Activated B cell treated with CpG ODN at 0.5 μM for 24 hours (primary cell): Measurements from ENCODE around the gene COQ10B. TPM values are rescaled to one million over a fixed set of nuclear protein-coding genes. Genes with fewer than 3 reads are reported as not detected.
A peak's percentile ranks its signal among the peaks of the same experiment; 100 is the strongest.

Experiments used
- ATAC-seq: fragments of 200-7000 bp; cut with Tn5 transposase; one replicate; pipeline ENCODE4 v1.10.0; 2021; ENCODE audit warnings: low read depth, mild to moderate bottlenecking, moderate library complexity
- CTCF ChIA-PET: fragments of 350-600 bp; sonication (Branson Sonifier 250); formaldehyde crosslinking; loops from one replicate; lab custom pipeline; 2021; ENCODE audit warnings: antibody characterized with exemption; lab: Charles Lee
- POLR2A ChIA-PET: fragments of 350-600 bp; sonication (Branson Sonifier 250); formaldehyde crosslinking; loops from one replicate; lab custom pipeline; 2021; ENCODE audit warnings: antibody characterized with exemption; lab: Charles Lee
- DNase-seq: peaks from one replicate; pipeline ENCODE4 v3.0.0; 2022
- H3K27ac Mint-ChIP-seq: one replicate; pipeline ENCODE4 v1.8.0; 2020; ENCODE audit warnings: mixed read lengths
- H3K27me3 Mint-ChIP-seq: one replicate; pipeline ENCODE4 v1.8.0; 2021; ENCODE audit warnings: mixed read lengths
- H3K36me3 Mint-ChIP-seq: one replicate; pipeline ENCODE4 v1.8.0; 2021; ENCODE audit warnings: low read depth, mixed read lengths
- H3K4me1 Mint-ChIP-seq: one replicate; pipeline ENCODE4 v1.8.0; 2021; ENCODE audit warnings: mixed read lengths
- H3K4me3 Mint-ChIP-seq: one replicate; pipeline ENCODE4 v1.8.0; 2020; ENCODE audit warnings: mild to moderate bottlenecking, mixed read lengths
- H3K9me3 Mint-ChIP-seq: one replicate; pipeline ENCODE4 v1.8.0; 2020; ENCODE audit warnings: mixed read lengths
- CTCF ChIP-seq: fragments of 200-600 bp; IDR thresholded peaks from one replicate; pipeline ENCODE4 v1.8.0; 2022; ENCODE audit warnings: antibody characterized with exemption, mild to moderate bottlenecking
- intact Hi-C: fragments of 100-400 bp; cut with micrococcal nuclease; formaldehyde crosslinking; loops from one replicate; pipeline ENCODE4 v1.15.1; 2024
- total RNA-seq: library from RNA; stranded (reverse); gene quantifications from 2 replicates; pipeline ENCODE4 v1.2.3, GENCODE V29; 2022

The COQ10B gene
- total RNA-seq, 1 donor from 2014 or later = 27.5 TPM

GRCh38 chr2:197502685-197503084, 49.3 kb downstream of the COQ10B start:
- H3K9me3 Mint-ChIP-seq = no peaks in the 10 kb centered on the region
- no peaks in the 10 kb centered on the region for H3K27me3 Mint-ChIP-seq
- CTCF ChIA-PET = no interaction called here

GRCh38 chr2:197504000-197504399, 50.6 kb downstream of the COQ10B start:
- ChIA-PET POLR2A (interaction anchor here (0.7 to 7.5 kb wide), 3 partner anchors 11 to 519 kb away, joined by 3 to 173 read pairs (median 5); partner anchors contain the start of genes COQ10B and MOB4), CTCF (no interaction called here)
- Mint-ChIP-seq H3K27me3 (no peaks in the 10 kb centered on the region), H3K9me3 (no peaks in the 10 kb centered on the region), H3K27ac (no peak overlapping the region), H3K36me3 (peaks cover 51% of the 10 kb centered on the region), H3K4me1 (peaks cover 24% of the 10 kb centered on the region), H3K4me3 (no peak overlapping the region)
- intact Hi-C loops = loop anchor here (5.0 to 10.0 kb wide), 2 partner anchors 577 to 709 kb away; partner anchors contain the start of genes GTF3C3 and PGAP1
- TF ChIP-seq CTCF = no peak
- DNase-seq = no peak
- ATAC-seq = no peak

More at GRCh38 chr2:197502685-197503084, 49.3 kb downstream of the COQ10B start:
- POLR2A ChIA-PET = interaction anchor here (7.5 kb wide), 1 partner anchor 12 kb away, joined by 173 read pairs; the partner anchor contains the start of gene MOB4
- DNase-seq (no peak), ATAC-seq (no peak)
- H3K36me3 Mint-ChIP-seq = peaks cover 58% of the 10 kb centered on the region
- peak overlapping the region; percentile 97 for H3K4me3 Mint-ChIP-seq
- intact Hi-C loops = loop anchor here (5.0 to 10.0 kb wide), 2 partner anchors 575 to 708 kb away; partner anchors contain the start of genes GTF3C3 and PGAP1
- H3K4me1 Mint-ChIP-seq = peaks cover 37% of the 10 kb centered on the region
- H3K27ac Mint-ChIP-seq = peak overlapping the region; percentile 94
- TF ChIP-seq CTCF = no peak

- CTCF ChIA-PET = no interaction called here
- Mint-ChIP-seq H3K4me1 (peaks cover 23% of the 10 kb centered on the region), H3K36me3 (peaks cover 48% of the 10 kb centered on the region), H3K27ac (no peak overlapping the region), H3K27me3 (no peaks in the 10 kb centered on the region), H3K4me3 (no peak overlapping the region), H3K9me3 (no peaks in the 10 kb centered on the region)
- intact Hi-C loops = loop anchor here (5.0 to 10.0 kb wide), 2 partner anchors 577 to 710 kb away; partner anchors contain the start of genes GTF3C3 and PGAP1
- DNase-seq (no peak), ATAC-seq (no peak)
- POLR2A ChIA-PET = interaction anchor here (1.1 to 7.5 kb wide), 2 partner anchors 10 to 51 kb away, joined by 3 to 173 read pairs; partner anchors contain the start of genes COQ10B and MOB4
- TF ChIP-seq CTCF = no peak
Observed at GRCh38 chr2:197504512-197504911, 51.2 kb downstream of the COQ10B start.

GRCh38 chr2:197506658-197507057, 53.3 kb downstream of the COQ10B start:
- POLR2A ChIA-PET = interaction anchor here (0.6 to 3.1 kb wide), 2 partner anchors 9 to 50 kb away, joined by 3 to 20 read pairs; partner anchors contain the start of gene MOB4
- H3K27ac Mint-ChIP-seq = no peak overlapping the region
- H3K27me3 Mint-ChIP-seq = no peaks in the 10 kb centered on the region
- TF ChIP-seq CTCF = no peak
- CTCF ChIA-PET = no interaction called here
- H3K4me1 Mint-ChIP-seq = peaks cover 12% of the 10 kb centered on the region
- no peak overlapping the region for H3K4me3 Mint-ChIP-seq
- no peaks in the 10 kb centered on the region for H3K9me3 Mint-ChIP-seq
- H3K36me3 Mint-ChIP-seq = peaks cover 39% of the 10 kb centered on the region
- DNase-seq (no peak), ATAC-seq (no peak)
- intact Hi-C loops = loop anchor here (10.0 kb wide), 1 partner anchor 712 kb away; the partner anchor contains the start of gene GTF3C3

- ATAC-seq = no peak
- CTCF ChIA-PET = no interaction called here
- no peak overlapping the region for H3K27ac Mint-ChIP-seq
Observed at GRCh38 chr2:197513915-197514314, 60.6 kb downstream of the COQ10B start.

More at GRCh38 chr2:197513915-197514314, 60.6 kb downstream of the COQ10B start:
- Mint-ChIP-seq H3K36me3 (peaks cover 6% of the 10 kb centered on the region), H3K27me3 (no peaks in the 10 kb centered on the region), H3K4me3 (no peak overlapping the region), H3K9me3 (no peaks in the 10 kb centered on the region), H3K4me1 (peaks cover 26% of the 10 kb centered on the region)
- POLR2A ChIA-PET = interaction anchor here (5.7 kb wide), 1 partner anchor 13 kb away, joined by 173 read pairs; the partner anchor contains the start of genes HSPD1 and HSPE1
- intact Hi-C loops = loop anchor here (10.0 kb wide), 1 partner anchor 1859 kb away; the partner anchor contains the start of gene SLC39A10
- DNase-seq = no peak
- no peak for TF ChIP-seq CTCF
